ENCODE results near the gene CP. TPM values are rescaled to one million over a fixed set of nuclear protein-coding genes. Genes with fewer than 3 reads are reported as not detected.
"Not testable (repeated sequence)": the region's sequence is repeated elsewhere in the genome, so short reads cannot be mapped to it uniquely, and the experiment has no call there.

CP gene
- total RNA-seq, 2 donors from 2014 or later, result 13.9 to 35.6 TPM

GRCh38 chr3:149234671-149235245 lies 13.1 kb upstream of the CP start:
- no peak for DNase-seq

GRCh38 chr3:149233323-149233722 lies 11.7 kb upstream of the CP start:
- DNase-seq, result no peak
- intact Hi-C loops (cut with DNase I), result no loop called here
- no peak for ATAC-seq

More at GRCh38 chr3:149234671-149235245, 13.1 kb upstream of the CP start:
- intact Hi-C loops (cut with DNase I), result no loop called here
- no peak for ATAC-seq

GRCh38 chr3:149231871-149232270 lies 10.2 kb upstream of the CP start:
- DNase-seq (no peak), ATAC-seq (no peak)
- intact Hi-C loops (cut with DNase I), result no loop called here

- DNase-seq (no peak), ATAC-seq (no peak)
- intact Hi-C loops (cut with DNase I), result no loop called here
Observed at GRCh38 chr3:149227591-149228268, 6.1 kb upstream of the CP start.

GRCh38 chr3:149226776-149227175 lies 5.1 kb upstream of the CP start:
- no peak for ATAC-seq
- intact Hi-C loops (cut with DNase I), result no loop called here
- no peak for DNase-seq

- peak; percentile 86 to 94 for ATAC-seq
- DNase-seq, result no peak
- intact Hi-C loops (cut with DNase I), result no loop called here
Observed at GRCh38 chr3:149224736-149225594, 3.3 kb upstream of the CP start.

GRCh38 chr3:149223461-149223820 lies 1.8 kb upstream of the CP start:
- no peak for DNase-seq

GRCh38 chr3:149219380-149220121 lies 2.1 kb downstream of the CP start:
- intact Hi-C loops (cut with DNase I); DNase-seq; ATAC-seq: not testable (repeated sequence)

More at GRCh38 chr3:149223461-149223820, 1.8 kb upstream of the CP start:
- ATAC-seq, result no peak
- intact Hi-C loops (cut with DNase I), result no loop called here

GRCh38 chr3:149217347-149217746 lies 4.3 kb downstream of the CP start:
- DNase-seq, result no peak
- no peak for ATAC-seq
- intact Hi-C loops (cut with DNase I), result no loop called here

GRCh38 chr3:149216193-149216869 lies 5.3 kb downstream of the CP start:
- ATAC-seq, result peak in 1 of 2 donors; percentile 54
- no peak for DNase-seq
- intact Hi-C loops (cut with DNase I), result no loop called here

GRCh38 chr3:149215515-149215914 lies 6.1 kb downstream of the CP start:
- intact Hi-C loops (cut with DNase I), result no loop called here
- ATAC-seq, result no peak
- DNase-seq, result no peak

GRCh38 chr3:149214702-149215101 lies 6.9 kb downstream of the CP start:
- ATAC-seq, result no peak
- intact Hi-C loops (cut with DNase I), result no loop called here

GRCh38 chr3:149212386-149212785 lies 9.2 kb downstream of the CP start:
- intact Hi-C loops (cut with DNase I), result no loop called here
- ATAC-seq (no peak), DNase-seq (no peak)

More at GRCh38 chr3:149214702-149215101, 6.9 kb downstream of the CP start:
- no peak for DNase-seq

- ATAC-seq, result no peak
- intact Hi-C loops (cut with DNase I), result no loop called here
Observed at GRCh38 chr3:149209431-149209830, 12.2 kb downstream of the CP start.

GRCh38 chr3:149207475-149207874 lies 14.2 kb downstream of the CP start:
- no peak for ATAC-seq
- no peak for DNase-seq
- intact Hi-C loops (cut with DNase I), result no loop called here

More at GRCh38 chr3:149209431-149209830, 12.2 kb downstream of the CP start:
- no peak for DNase-seq

- intact Hi-C loops (cut with DNase I), result no loop called here
- ATAC-seq, result no peak
- DNase-seq, result no peak
Observed at GRCh38 chr3:149204390-149204991, 17.1 kb downstream of the CP start.

GRCh38 chr3:149203758-149204157 lies 17.9 kb downstream of the CP start:
- DNase-seq (no peak), ATAC-seq (no peak)
- intact Hi-C loops (cut with DNase I), result no loop called here

- DNase-seq (no peak), ATAC-seq (no peak)
- intact Hi-C loops (cut with DNase I), result no loop called here
Observed at GRCh38 chr3:149199474-149199873, 22.2 kb downstream of the CP start.

GRCh38 chr3:149198611-149199010 lies 23.0 kb downstream of the CP start:
- intact Hi-C loops (cut with DNase I), result no loop called here
- DNase-seq (no peak), ATAC-seq (no peak)
